Panc1 (cell line): ENCODE results near the gene CFAP210. TPM values are rescaled to one million over a fixed set of nuclear protein-coding genes. Genes with fewer than 3 reads are reported as not detected.

ENCODE experiments used
- ATAC-seq: fragments of 200-7000 bp; cut with Tn5 transposase; 2 replicates; pipeline ENCODE4 v1.9.1; 2020; ENCODE audit warnings: mild to moderate bottlenecking, moderate library complexity
- BruUV-seq: library from RNA; stranded (reverse); fragments of 400-500 nt; replicated peaks from 2 replicates; lab custom pipeline; 2021; lab: Mats Ljungman, UMichigan
- CTCF ChIA-PET: fragments of 300-600 bp; sonication (Branson Sonifier 250); formaldehyde crosslinking; loops from one replicate; lab custom pipeline; 2022; ENCODE audit warnings: antibody characterized with exemption; lab: Charles Lee
- POLR2A ChIA-PET: fragments of 300-600 bp; sonication (Branson Sonifier 250); formaldehyde crosslinking; loops from one replicate; lab custom pipeline; 2022; ENCODE audit warnings: antibody characterized with exemption; lab: Charles Lee
- DNase-seq: peaks from one replicate; pipeline ENCODE4 v3.0.0-alpha.2; 2010; ENCODE audit warnings: low read depth, low spot score
- H3K27ac ChIP-seq: 2 replicates; pipeline ENCODE4 v1.5.1; 2011; ENCODE audit warnings: mild to moderate bottlenecking, low read length, inconsistent platforms
- H3K27me3 ChIP-seq: fragments of 200-500 bp; sonication (Bioruptor generic); 2 replicates; pipeline ENCODE4 v1.6.0; 2014; ENCODE audit warnings: low read length, inconsistent platforms; ENCODE audit not compliant: control insufficient read depth, insufficient read depth
- H3K36me3 ChIP-seq: fragments of 200-500 bp; sonication (Bioruptor generic); 2 replicates; pipeline ENCODE4 v1.5.1; 2014; ENCODE audit warnings: inconsistent platforms, mild to moderate bottlenecking, low read length, moderate library complexity; ENCODE audit not compliant: control insufficient read depth, insufficient read depth
- H3K4me1 ChIP-seq: 2 replicates; pipeline ENCODE4 v1.5.1; 2011; ENCODE audit warnings: inconsistent platforms, mild to moderate bottlenecking, low read length, moderate library complexity; ENCODE audit not compliant: control insufficient read depth, insufficient read depth
- H3K4me3 ChIP-seq, 2 experiments: 2 replicates each; pipeline ENCODE4 v1.5.1; 2011 to 2012; ENCODE audit warnings: low read depth in 2 of 2, low read length in 2 of 2, mild to moderate bottlenecking in 2 of 2, inconsistent platforms in 1 of 2, moderate library complexity in 1 of 2
- H3K9me3 ChIP-seq: fragments of 200-500 bp; sonication (Bioruptor generic); 2 replicates; pipeline ENCODE4 v1.5.1; 2014; ENCODE audit warnings: low read depth, mild to moderate bottlenecking, inconsistent platforms, low read length, moderate library complexity; ENCODE audit not compliant: control insufficient read depth, insufficient read depth
- CTCF ChIP-seq: fragments of 450-650 bp; IDR thresholded peaks from 2 replicates; pipeline ENCODE4 v1.5.1; 2017; ENCODE audit warnings: mild to moderate bottlenecking
- POLR2AphosphoS5 ChIP-seq: IDR thresholded peaks from 2 replicates; pipeline ENCODE4 v1.6.1; 2012; ENCODE audit warnings: mild to moderate bottlenecking, low read depth, low read length, moderate library complexity
- SIN3A ChIP-seq: IDR thresholded peaks from 2 replicates; pipeline ENCODE4 v1.6.1; 2012; ENCODE audit warnings: low read depth, mild to moderate bottlenecking, low read length, moderate library complexity, borderline replicate concordance; ENCODE audit not compliant: insufficient read depth
- TCF7L2 ChIP-seq: IDR thresholded peaks from 2 replicates; pipeline ENCODE4 v1.6.1; 2011; ENCODE audit warnings: mild to moderate bottlenecking, low read depth, low read length, inconsistent platforms
- in situ Hi-C: cut with HindIII; loops from 2 replicates; pipeline ENCODE4 v1.10.0; 2016; ENCODE audit warnings: low sequenced_read_pairs, low pct_unique_long_range_greater_than_20kb
- intact Hi-C: fragments of 100-400 bp; cut with micrococcal nuclease; formaldehyde crosslinking; loops from one replicate; pipeline ENCODE4 v1.10.0; 2022; ENCODE audit not compliant: unreplicated experiment
- total RNA-seq: library from RNA; stranded (reverse); gene quantifications from one replicate; pipeline ENCODE4 v1.2.1, GENCODE V29; 2021; ENCODE audit not compliant: unreplicated experiment
- TF ChIP-seq, protein P1 (sequence below), 2 experiments: IDR thresholded peaks; 2 replicates each; pipeline ENCODE4 v1.6.1; 2011 to 2012; ENCODE audit warnings: low read depth in 2 of 2, control low read depth in 1 of 2, low read length in 1 of 2, mild to moderate bottlenecking in 1 of 2, moderate library complexity in 1 of 2; ENCODE audit not compliant: insufficient read depth in 1 of 2

Gene CFAP210
- total RNA-seq, 1 experiment from 2014 or later: 0.23 TPM

- no TSS peak for BruUV-seq
- H3K9me3 ChIP-seq: no peaks in the 10 kb centered on the region
- ATAC-seq (no peak), DNase-seq (no peak)
- TF ChIP-seq POLR2AphosphoS5 (no peak), CTCF (no peak), SIN3A (no peak), TCF7L2 (no peak)
- TF ChIP-seq, protein P1, sequence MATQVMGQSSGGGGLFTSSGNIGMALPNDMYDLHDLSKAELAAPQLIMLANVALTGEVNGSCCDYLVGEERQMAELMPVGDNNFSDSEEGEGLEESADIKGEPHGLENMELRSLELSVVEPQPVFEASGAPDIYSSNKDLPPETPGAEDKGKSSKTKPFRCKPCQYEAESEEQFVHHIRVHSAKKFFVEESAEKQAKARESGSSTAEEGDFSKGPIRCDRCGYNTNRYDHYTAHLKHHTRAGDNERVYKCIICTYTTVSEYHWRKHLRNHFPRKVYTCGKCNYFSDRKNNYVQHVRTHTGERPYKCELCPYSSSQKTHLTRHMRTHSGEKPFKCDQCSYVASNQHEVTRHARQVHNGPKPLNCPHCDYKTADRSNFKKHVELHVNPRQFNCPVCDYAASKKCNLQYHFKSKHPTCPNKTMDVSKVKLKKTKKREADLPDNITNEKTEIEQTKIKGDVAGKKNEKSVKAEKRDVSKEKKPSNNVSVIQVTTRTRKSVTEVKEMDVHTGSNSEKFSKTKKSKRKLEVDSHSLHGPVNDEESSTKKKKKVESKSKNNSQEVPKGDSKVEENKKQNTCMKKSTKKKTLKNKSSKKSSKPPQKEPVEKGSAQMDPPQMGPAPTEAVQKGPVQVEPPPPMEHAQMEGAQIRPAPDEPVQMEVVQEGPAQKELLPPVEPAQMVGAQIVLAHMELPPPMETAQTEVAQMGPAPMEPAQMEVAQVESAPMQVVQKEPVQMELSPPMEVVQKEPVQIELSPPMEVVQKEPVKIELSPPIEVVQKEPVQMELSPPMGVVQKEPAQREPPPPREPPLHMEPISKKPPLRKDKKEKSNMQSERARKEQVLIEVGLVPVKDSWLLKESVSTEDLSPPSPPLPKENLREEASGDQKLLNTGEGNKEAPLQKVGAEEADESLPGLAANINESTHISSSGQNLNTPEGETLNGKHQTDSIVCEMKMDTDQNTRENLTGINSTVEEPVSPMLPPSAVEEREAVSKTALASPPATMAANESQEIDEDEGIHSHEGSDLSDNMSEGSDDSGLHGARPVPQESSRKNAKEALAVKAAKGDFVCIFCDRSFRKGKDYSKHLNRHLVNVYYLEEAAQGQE (IDR thresholded peaks at IDR 0.05; ENCODE audit: insufficient read depth in 1 of 2, low read depth in 2 of 2, low read length in 1 of 2): no peak
- H3K27ac ChIP-seq: no peak overlapping the region
- POLR2A ChIA-PET: interaction anchor here (0.5 kb wide), 1 partner anchor 28 kb away, joined by 3 read pairs; no protein-coding TSS in a partner anchor
- in situ Hi-C loops (no loop called here), intact Hi-C loops (no loop called here)
- H3K4me1 ChIP-seq: no peaks in the 10 kb centered on the region; the same call in 1 of the 2 replicates
- no peak overlapping the region for H3K4me3 ChIP-seq
- no peaks in the 10 kb centered on the region for H3K36me3 ChIP-seq
- H3K27me3 ChIP-seq: no peaks in the 10 kb centered on the region
- CTCF ChIA-PET: no interaction called here
Measured at GRCh38 chr2:169667583-169667982, 26.6 kb downstream of the CFAP210 start.

GRCh38 chr2:169664978-169665930 lies 29.0 kb downstream of the CFAP210 start:
- no peak overlapping the region for H3K4me3 ChIP-seq
- no peaks in the 10 kb centered on the region for H3K36me3 ChIP-seq
- ChIA-PET CTCF (no interaction called here), POLR2A (no interaction called here)
- no peak for TF ChIP-seq TCF7L2
- TF ChIP-seq CTCF: no peak
- no peak for TF ChIP-seq POLR2AphosphoS5
- TF ChIP-seq SIN3A: no peak
- TF ChIP-seq, protein P1 (IDR thresholded peaks at IDR 0.05; ENCODE audit: insufficient read depth in 1 of 2, low read depth in 2 of 2, low read length in 1 of 2): no peak
- DNase-seq: no peak
- H3K27ac ChIP-seq: no peak overlapping the region
- intact Hi-C loops: no loop called here
- H3K9me3 ChIP-seq: no peaks in the 10 kb centered on the region
- ATAC-seq: no peak
- H3K4me1 ChIP-seq: no peaks in the 10 kb centered on the region; the same call in 1 of the 2 replicates
- in situ Hi-C loops: no loop called here
- no TSS peak for BruUV-seq
- H3K27me3 ChIP-seq: no peaks in the 10 kb centered on the region
